Activated CD4-positive, CD25-positive, alpha-beta regulatory T cell treated with anti-CD3 and anti-CD28 coated beads, Interleukin-2, amount 50 U/mL, for 16 hours (primary cell): ENCODE results near the gene NAA50.
A peak's percentile ranks its signal among the peaks of the same experiment; 100 is the strongest.

Experiments
- DNase-seq: peaks from one replicate; pipeline ENCODE4 v3.0.0-alpha.2; 2020; ENCODE audit warnings: low read depth, low spot score

NAA50 gene

DNA sequence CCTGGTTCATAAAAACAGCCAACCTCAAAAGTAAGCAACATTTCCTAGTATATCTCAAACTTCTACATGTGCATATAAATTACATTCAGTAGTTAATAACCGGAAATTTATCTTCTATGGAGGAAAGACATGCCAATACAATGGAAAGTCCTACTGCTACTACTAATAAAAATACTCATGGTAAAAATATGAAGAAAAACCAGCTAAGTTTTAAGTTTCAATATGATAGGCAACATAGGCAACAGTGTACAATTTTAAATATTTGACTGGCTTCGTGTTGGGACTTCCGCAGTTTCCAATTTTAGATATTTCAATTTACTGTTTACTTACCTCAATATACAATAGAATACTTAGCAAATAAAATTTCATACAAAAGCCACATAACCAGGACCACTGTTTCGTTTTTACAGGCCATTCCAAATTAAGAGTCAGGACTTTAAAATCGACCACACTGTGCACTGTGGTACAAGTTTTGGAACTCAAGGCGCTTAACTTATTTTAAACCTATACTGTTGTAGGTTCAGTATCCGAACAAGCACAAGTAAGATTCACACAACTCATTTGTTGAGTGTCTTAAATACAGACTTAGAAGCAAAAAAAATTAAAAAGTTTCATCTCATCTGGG lies 2.9 kb downstream of the NAA50 start:
- DNase-seq: no peak

DNA sequence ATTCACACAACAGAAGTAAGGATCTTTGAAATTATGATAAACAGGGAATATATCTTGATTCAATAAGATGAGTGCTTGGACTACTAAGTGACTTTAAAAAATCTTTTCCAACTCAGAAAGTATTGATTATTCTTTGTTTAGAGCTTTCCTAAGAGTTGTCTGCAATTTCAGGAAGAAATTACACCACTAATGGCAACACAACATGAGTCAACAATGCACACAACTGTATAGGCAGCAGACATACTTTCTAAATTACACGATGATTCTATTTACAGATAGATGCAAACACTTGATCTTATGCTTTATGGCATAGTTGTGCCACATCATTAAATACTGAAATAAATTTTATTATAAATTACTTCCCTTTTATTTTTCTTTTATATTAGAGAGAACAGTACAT lies 4.4 kb downstream of the NAA50 start:
- no peak for DNase-seq

DNA sequence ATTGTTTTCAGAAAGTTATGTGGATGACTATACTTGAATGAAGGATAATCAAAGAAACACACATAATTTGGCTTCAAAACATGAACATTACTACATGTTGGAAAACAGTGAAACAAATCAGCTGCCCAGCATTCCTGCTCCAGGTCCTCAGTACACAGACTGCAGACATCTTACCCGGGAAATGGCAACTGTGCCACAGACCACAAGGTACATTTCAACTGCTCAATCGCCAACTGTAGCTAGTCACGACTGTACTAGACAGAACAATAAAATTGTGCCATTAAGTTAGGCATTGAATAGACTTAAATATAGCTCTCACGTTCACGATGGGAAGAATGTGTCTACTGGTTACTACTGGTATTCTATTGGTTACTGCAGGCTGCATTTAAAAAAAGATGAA lies 5.0 kb downstream of the NAA50 start:
- DNase-seq: no peak

DNA sequence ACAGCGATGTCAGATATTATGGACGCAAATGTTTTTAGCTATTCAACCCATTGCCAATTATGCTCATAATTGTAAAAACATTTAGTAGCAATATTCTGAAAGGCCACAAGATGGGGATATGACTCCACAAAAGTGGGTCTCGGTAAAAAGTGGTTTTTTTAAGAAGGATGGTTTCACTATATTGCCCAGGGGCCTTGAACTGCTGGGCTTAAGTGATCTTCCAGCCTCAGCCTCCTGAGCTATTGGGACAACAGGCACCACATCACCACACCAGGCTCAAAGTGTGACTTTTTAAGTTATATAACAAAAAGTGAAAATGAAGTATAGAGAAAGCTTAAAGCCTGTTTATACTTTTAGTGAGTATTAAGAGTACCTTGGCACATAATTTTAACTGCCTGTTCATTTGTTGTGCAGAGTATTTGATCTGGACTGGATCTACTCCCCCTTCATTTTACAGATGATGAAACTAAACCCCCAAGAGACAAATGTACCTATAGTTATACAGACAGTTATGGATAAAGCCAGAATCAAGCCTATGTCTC lies 9.4 kb downstream of the NAA50 start:
- no peak for DNase-seq

DNA sequence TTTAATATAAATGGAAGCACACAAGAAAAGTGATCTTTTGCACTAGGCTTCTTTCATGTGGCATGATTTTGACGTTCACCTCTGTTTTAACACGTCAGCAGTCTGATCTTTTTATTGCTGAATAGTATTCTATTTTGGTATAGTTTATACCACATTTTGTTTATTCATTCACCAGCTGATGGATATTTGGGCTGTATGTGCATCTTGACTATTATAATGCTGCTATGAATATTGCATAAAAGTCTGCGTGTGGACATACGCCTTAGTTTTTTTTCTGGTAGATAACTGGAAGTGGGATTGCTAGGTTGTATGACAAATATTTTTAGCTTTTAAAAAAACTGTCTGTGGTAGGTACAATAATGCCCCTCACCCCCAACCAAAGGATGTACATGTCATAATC lies 14.4 kb downstream of the NAA50 start:
- DNase-seq: no peak

DNA sequence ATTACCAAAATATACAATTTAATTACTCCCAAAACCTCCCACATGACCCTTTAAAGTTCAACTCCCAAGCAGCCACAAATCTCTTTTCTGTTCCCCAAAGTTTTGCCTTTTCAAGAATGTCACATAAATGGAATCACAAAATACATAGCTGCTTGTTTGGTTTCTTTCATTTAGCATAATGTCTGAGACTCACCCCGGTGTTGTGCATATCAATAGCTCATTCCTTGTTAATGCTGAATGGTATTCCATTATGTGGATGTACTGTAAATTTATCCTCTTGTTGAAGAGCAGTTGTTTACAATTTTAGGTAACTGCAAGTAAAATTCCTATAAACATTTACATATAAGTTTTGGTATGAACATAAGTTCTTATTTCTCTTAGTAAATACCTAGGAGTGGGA lies 15.5 kb downstream of the NAA50 start:
- no peak for DNase-seq

DNA sequence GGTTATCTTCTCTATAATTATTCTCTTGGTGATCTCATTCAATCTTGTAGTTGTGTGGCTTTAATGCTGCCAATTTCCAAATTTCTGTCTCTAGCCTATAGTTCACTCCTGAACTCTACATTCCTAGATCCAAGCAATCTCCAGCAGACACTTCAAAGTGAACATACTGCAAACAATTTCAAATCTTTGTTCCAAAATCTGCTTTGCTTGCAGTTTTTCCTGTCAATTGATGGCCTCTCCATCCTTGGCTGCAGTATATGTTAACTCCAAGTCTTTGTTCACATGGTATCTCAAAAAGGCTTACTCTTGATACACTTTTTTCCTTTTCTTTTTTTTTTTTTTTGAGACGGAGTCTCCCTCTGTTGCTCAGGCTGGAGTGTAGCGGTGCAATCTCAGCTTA lies 17.4 kb downstream of the NAA50 start:
- no peak for DNase-seq

DNA sequence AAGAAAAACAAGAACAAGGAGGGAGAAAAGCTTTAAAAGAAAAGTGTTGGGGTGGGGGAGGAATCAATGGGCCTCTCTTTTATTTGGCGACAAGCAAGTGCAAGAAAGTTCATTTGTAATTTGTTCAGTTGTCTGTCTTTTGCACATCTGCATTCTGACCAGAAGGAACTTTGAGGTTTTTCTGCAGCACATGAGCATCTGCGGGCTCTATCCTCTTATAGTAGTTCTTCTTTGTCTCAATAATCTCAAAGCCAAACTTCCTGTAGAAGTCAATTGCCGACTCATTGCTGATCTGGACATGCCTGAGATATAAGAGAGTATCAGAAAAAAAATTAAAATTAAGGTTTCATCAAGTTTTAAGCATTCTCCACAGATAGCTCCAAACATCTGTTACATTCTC lies 24.4 kb downstream of the NAA50 start:
- DNase-seq: no peak

DNA sequence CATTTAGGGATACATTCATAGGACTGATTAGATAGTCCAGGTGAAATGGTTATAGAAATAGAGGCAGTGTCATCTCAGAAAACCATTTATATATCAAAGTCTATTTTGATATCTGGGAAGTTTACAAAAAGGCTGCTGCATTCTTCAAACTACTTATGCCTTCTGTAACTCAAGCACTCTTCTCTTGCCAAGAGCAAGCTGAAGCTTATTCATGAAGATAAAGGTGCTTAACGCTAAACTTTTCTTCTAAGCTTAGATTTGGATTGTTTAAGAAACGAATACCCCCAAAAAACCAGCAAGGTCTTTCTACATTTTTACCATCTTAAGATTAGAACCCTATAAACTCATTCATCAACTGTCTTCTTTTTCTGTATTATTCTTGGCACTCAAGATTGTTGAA lies 26.3 kb downstream of the NAA50 start:
- DNase-seq: no peak

DNA sequence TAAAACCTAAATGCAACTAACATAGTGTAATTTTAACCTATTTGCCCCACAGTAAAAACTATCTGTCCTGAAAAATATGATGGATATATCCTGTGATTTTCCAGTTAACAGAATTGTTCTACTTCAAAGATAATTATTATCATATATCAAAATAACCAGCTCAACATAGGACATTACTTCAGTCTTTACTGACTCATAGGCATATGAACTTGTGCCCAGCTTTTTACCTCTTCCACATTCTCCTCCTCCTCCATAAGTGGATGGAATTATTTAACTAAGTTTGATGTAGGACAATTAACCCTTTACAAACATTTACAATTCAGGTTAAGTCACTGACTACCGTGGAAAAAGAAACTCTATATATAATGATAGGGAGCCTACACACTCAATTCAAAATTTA lies 26.8 kb downstream of the NAA50 start:
- no peak for DNase-seq

DNA sequence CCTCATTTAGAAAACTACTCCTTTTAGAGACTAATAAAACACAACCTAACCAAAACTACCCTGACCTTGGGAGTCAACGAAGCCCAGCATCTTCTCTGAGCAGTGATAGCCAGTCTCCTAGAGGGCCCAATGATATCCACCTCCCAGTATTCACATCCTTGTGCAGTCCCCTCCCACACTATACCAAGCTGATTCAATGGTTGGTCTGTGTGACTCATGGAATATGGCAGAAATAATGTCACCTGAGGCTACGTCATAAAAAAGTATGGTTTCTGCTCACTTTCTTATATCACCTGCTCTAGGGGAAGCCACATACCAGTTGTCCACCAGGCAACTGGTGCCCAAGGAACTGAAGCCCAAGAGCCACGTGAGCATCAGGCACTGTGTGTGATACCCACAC lies 28.2 kb downstream of the NAA50 start:
- no peak for DNase-seq

DNA sequence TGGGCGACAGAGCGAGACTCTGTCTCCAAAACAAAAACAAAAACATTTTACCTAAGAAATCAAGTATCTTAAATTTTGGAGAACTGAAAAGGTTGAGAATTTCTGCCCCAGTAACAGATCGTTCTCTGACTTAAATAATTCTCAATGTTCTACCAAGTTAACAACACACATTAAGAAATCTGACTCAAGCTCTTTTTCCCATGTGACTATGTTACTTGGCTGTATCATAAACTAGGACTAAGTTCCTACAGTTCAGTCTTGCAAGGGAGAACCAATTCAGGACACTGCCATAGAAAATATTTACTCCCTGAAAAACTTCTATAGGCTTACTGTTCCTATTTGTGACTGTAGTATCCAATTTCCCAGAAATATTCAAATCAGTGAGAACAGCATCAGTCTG lies 28.7 kb downstream of the NAA50 start:
- no peak for DNase-seq

DNA sequence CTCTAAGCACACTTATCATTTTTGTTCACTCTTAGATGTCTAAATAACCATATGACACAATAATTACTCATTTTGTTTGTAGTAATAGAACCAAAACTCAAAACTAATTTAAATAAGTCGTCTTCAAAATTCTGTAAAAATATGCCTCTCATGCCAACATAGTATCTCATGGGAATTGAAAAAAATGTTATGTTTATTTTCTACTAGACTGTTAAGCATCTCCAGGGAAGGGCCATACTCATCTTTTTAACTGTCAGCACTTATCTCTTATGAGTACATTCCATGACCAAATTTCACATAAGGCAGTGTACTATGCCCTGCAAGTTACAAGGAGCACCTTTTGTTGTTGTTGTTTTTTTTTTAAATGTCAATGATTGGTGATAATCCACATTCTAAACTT lies 31.3 kb downstream of the NAA50 start:
- DNase-seq: no peak

DNA sequence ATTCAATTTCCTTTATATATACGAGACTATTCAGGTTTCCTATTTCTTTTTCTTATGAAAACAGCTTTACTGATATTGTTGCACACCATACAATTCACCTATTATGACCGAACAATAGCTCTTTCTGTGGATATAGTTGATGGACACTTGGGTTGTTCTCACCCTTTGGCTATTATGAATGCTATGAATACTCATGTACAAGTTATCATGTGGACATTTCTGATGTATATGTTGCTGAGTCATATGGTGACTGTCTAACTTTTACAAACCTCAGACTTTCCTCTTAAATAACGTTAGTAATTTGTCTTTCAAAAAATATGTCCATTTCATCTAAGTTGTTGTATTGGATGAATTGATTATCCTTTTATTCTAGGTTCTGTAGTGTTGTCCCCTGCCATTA lies 33.9 kb downstream of the NAA50 start:
- no peak for DNase-seq

DNA sequence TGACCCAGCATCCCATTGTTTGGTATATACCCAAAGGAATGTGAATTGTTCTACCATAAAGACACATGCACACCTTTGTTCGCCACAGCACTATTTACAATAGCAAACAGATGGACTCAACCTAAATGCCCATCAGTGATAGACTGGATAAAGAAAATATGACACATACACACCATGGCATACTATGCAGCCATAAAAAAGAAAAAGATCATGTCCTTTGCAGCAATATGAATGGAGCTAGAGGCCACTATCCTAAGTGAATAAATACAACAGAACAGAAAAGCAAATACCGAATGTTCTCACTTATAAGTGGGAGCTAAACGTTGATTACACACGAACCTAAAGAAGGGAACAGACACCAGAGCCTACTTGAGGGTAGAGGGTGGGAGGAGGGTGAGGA lies 38.2 kb downstream of the NAA50 start:
- DNase-seq: no peak

DNA sequence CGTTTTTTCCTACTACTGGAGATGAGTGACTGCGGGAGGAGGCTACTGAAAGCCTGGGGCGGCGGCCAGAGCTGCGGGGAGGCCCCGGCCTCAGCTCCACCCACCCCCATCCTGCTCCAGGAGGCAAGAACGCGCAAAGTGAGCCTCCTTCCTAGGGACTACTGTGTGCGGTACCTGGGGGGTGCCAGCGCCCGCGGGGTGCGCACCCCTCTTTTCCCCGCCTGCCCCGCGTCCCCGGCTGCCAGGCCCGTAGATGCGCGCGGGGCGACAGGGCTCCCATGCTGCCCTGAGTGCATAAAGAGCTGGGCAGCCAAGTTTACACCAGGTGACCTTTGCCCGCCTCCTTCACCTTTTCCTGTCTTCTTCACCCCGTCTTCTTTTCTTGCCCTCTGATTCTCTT lies 47.1 kb downstream of the NAA50 start:
- no peak for DNase-seq

DNA sequence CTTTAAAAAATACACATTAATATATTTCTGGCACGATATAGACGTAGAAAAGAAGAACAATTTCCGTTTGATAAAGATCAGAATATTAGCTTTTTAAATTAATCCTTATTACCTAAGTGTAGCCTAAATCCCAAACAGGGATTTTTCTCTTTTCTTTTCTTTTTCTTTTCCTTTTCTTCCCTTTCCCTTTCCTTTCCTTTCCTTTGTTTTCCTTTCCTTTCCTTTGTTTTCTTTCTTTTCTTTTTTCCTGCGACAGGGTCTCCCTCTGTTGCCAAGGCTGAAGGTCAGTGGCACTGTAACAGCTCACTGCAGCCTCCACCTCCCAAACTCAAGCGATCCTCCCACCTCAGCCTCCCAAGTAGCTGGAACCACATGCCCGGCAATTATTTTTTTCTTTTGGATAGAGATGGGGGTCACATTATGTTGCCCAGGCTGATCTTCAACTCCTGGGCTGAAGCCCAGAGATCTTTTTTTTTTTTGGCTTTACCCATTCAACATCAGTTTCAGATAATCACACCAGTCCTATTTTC lies 47.8 kb downstream of the NAA50 start:
- no peak for DNase-seq

DNA sequence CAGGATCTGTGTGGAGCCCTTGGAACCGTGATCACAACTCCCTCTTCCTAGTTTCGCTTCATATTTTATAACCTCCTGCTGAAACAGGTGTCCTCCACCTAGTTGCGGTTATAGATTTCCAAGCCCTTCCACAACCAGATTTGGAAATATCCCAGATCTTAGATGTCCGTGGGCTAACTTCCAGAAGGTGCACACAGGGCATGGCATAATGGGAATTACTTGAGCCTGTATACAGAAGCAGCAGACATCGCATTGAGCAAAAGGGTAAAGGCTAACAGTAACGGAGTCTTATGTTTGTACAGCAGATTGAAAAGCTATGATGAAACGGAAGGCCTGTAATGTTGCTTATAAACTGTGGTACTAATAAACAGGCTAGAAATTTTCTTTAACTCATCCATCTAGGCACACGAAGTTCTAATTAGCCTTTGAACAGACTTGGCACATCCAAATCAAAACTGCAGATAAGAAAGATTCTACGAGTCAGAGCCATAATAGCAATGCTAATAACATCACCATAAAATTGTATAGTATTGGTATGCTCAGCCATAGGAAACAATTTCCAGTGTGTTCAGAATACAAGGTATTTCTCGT lies 48.5 kb downstream of the NAA50 start:
- no peak for DNase-seq

DNA sequence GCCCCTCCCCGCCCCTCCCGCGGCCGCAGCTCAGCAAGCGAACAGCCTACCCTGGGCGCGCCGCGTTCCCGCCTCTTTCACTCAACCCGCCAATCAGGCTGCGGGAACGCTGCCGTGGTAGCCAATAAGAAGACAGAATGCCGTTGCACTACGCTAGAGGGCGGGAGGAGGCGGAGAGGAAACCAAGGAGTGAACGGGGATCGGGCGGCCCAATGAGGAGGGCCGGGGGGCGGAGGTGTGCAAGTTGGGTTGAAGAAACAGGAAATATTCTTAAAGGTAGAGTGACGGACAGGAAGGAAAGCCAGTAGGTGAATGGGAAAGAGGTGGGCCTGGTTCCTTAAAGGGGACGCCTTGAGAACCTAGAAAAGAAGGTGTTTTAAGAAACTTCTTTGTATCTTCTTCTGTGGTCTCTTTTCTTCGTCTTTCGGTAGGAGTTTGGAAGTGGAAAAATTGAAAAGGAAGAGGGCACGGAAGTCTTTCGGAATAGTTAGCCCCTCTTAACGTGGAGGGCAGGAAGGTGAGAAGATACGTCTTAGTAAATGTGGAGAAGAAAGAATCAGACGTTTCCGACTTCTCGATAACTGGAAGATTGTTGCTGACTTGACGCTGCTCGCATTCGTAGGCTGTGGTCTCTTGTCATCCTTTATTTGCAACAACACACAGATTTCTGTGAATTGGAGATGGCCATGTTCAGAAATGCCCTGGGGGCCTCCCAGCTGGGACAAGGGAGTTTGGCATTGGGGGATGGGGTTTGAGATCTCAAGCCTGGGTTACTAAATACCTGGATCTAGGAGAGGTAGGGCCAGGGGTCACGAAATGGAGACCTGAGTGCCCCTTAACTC lies 49.2 kb downstream of the NAA50 start:
- DNase-seq: peak; percentile 98

DNA sequence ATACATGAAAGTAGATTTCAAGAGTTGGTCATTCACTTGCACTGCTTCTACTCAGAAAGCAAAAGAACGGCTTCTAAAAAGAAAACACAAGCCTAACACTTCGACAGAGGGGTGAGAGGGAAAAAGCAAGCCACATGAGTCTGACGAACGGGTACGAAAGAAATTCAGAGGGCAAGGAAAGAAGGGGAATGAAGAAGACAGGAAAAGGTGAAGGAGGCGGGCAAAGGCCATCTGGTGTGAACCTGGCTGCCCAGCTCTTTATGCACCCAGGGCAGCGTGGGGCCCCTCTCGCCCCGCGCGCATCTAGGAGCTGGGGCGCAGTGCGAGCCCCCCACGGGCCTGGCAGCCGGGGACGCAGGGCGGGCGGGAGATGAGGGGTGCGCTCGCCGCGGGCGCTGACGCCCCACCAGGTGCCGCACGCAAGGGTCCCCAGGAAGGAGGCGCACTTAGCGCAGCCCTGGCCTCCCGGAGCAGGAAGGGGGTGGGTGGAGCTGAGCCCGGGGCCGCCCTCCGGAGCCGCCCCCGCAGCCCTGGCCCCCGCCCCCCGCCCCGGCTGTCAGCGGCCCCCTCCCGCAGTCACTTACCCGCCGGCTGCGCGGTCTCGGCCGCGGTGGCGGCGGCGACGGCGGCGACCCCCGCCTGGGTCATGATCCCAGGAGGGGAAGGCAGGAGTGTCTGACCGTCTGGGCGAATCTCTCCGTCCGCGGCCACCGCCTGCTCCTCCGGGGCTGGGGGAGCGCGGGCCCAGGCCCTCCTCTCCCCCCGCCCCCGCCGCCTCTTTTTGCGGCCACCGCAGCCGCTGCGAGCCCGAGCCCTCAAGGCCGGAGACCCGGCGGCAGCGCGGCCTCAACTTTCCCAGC lies 50.0 kb downstream of the NAA50 start, which contains the start of gene USF3:
Gene USF3, minus strand, starts transcription at position 857 of the 860 bp plus-strand sequence. CDS start 21,764 bp downstream, outside the sequence.
- DNase-seq: peak; percentile 63

DNA sequence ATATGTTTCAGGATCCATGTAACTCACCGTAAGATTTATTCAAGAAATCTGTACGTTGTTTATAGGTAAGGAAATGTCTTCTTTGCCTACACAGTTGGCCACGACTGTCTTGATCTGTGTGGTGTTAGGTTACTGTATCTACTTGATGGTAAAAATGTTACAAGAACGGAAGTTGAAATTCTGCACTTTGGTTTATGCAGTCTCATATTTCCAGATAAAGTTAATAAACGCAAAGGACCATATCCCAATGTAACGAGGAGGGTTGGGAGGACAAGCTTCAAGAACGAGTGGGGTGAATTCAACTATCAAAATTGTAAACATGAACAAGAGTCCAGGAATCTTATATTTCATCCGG lies 50.6 kb downstream of the NAA50 start:
- no peak for DNase-seq

DNA sequence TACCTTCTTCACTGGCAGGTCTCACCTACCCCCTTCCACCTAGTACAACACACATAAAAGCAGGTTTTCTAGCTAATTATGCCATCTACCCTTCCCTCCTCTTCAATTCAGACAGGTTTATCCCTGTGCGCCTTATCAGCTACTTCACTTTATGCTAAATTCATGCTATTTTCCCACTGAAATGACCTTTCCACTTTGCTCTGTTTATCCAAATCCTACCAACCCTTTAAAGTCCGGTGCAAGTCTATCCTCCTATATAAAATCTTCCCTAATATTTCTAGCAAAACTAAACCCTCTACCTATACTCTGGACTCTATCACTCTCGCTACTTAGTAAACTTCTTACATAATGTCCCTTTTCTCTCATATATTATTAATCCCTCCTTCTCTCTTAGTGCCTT lies 55.6 kb downstream of the NAA50 start:
- DNase-seq: no peak
